ENCODE measurements around the gene PACS1.
A peak's percentile ranks its signal among the peaks of the same experiment; 100 is the strongest.

The PACS1 gene

GRCh38 chr11:66286699-66287098 lies 216.6 kb downstream of the PACS1 start:
- Histone ChIP-seq H3K79me1 (ENCODE audit: low read length) (peaks cover 8% of the 10 kb centered on the region), H3K4me3 (ENCODE audit: low read length) (no peak overlapping the region), H4K8ac (ENCODE audit: low read depth, low read length) (no peak overlapping the region), H3K23ac (ENCODE audit: low read length) (no peak overlapping the region), H3K4ac (ENCODE audit: low read depth, low read length) (no peak overlapping the region), H3K18ac (ENCODE audit: low read length) (no peak overlapping the region), H3K56ac (ENCODE audit: low read length) (no peak overlapping the region), H3K4me2 (ENCODE audit: low read length) (no peak overlapping the region), H3K79me2 (ENCODE audit: control insufficient read depth, insufficient read depth, low read length) (peaks cover 6% of the 10 kb centered on the region), H2AK5ac (ENCODE audit: low read length) (no peak overlapping the region), H2BK120ac (ENCODE audit: low read depth, low read length) (no peak overlapping the region), H3K27ac (ENCODE audit: low read depth, low read length) (no peak overlapping the region), H3K9ac (ENCODE audit: low read length) (no peak overlapping the region), H2BK15ac (replicated peaks; ENCODE audit: low read depth) (no peak overlapping the region), H3K27me3 (ENCODE audit: insufficient read depth, low read length, poor library complexity) (peaks cover 7% of the 10 kb centered on the region), H4K5ac (ENCODE audit: low read length) (no peak overlapping the region), H3K36me3 (ENCODE audit: control insufficient read depth, insufficient read depth, low read length) (no peaks in the 10 kb centered on the region), H3K4me1 (ENCODE audit: control insufficient read depth, low read depth, low read length) (peaks cover 2% of the 10 kb centered on the region), H2BK5ac (ENCODE audit: low read length) (no peak overlapping the region)
- no CpG with 5 or more reads among the region's 5 CpGs for WGBS (ENCODE audit: extremely low coverage, insufficient coverage, low lambda C conversion rate)
- DNase-seq: no peak

DNA sequence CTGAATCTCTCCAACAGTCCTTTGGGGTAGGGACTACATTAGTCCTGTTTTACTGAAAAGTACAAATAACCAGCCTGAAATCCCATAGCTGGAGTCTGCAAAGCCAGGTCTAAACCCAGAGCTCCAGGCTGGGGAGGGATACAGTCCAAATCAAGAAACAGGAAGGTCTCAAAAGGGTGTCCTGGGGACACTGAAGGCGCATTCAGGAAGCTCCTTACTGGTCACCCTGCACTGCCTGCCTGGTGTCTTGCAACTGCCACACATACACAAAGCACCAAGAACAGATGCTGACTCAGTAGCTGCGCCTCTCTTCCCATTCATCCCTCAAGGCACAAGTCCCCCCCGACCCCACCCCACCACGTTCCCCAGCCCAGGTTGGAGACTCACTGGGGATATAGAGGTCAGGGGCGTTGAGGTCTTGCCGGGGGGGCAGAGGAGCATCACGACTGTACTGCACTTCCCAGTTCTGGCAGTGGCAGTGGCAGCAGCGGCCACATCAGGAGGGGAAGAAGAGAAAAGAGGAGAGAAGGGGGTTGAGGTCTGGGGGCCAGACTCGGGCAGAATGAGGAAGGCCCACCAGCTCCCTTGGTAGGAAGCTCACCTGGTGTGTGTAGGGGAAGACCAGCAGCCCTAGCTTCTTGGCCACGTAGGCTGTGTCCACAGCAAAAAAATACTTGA lies 217.3 kb downstream of the PACS1 start:
- WGBS (ENCODE audit: extremely low coverage, insufficient coverage, low lambda C conversion rate): no CpG with 5 or more reads among the region's 10 CpGs

GRCh38 chr11:66287889-66288670 lies 218.0 kb downstream of the PACS1 start:
- WGBS (ENCODE audit: extremely low coverage, insufficient coverage, low lambda C conversion rate): no CpG with 5 or more reads among the region's 20 CpGs
- H3K23ac ChIP-seq (ENCODE audit: low read length): no peak overlapping the region

More for the DNA sequence above, 217.3 kb downstream of the PACS1 start:
- no peak for DNase-seq
- no peak overlapping the region for H2BK15ac ChIP-seq (replicated peaks; ENCODE audit: low read depth)
- H3K4ac ChIP-seq (ENCODE audit: low read depth, low read length): no peak overlapping the region
- no peak overlapping the region for H3K9ac ChIP-seq (ENCODE audit: low read length)
- H4K5ac ChIP-seq (ENCODE audit: low read length): no peak overlapping the region
- no peak overlapping the region for H2BK5ac ChIP-seq (ENCODE audit: low read length)
- no peak overlapping the region for H3K23ac ChIP-seq (ENCODE audit: low read length)
- H4K8ac ChIP-seq (ENCODE audit: low read depth, low read length): no peak overlapping the region
- H3K4me1 ChIP-seq (ENCODE audit: control insufficient read depth, low read depth, low read length): peaks cover 2% of the 10 kb centered on the region
- H3K79me2 ChIP-seq (ENCODE audit: control insufficient read depth, insufficient read depth, low read length): peaks cover 6% of the 10 kb centered on the region
- H2AK5ac ChIP-seq (ENCODE audit: low read length): no peak overlapping the region
- no peak overlapping the region for H3K4me2 ChIP-seq (ENCODE audit: low read length)
- H3K18ac ChIP-seq (ENCODE audit: low read length): no peak overlapping the region
- H3K56ac ChIP-seq (ENCODE audit: low read length): no peak overlapping the region
- no peak overlapping the region for H2BK120ac ChIP-seq (ENCODE audit: low read depth, low read length)
- H3K4me3 ChIP-seq (ENCODE audit: low read length): no peak overlapping the region
- peaks cover 8% of the 10 kb centered on the region for H3K79me1 ChIP-seq (ENCODE audit: low read length)
- H3K27me3 ChIP-seq (ENCODE audit: insufficient read depth, low read length, poor library complexity): peaks cover 14% of the 10 kb centered on the region
- no peaks in the 10 kb centered on the region for H3K36me3 ChIP-seq (ENCODE audit: control insufficient read depth, insufficient read depth, low read length)
- no peak overlapping the region for H3K27ac ChIP-seq (ENCODE audit: low read depth, low read length)

GRCh38 chr11:66288671-66289547 lies 218.8 kb downstream of the PACS1 start, which contains the start of gene YIF1A:
TSS of gene YIF1A (minus strand) at chr11:66289143. CDS start at chr11:66288985, 158 bp downstream.
- H2AK5ac ChIP-seq (ENCODE audit: low read length): peak within 1 kb of the TSS; percentile 82
- H2BK5ac ChIP-seq (ENCODE audit: low read length): peak within 1 kb of the TSS; percentile 43
- H2BK120ac ChIP-seq (ENCODE audit: low read depth, low read length): no peak within 1 kb of the TSS
- peak within 1 kb of the TSS; percentile 94 for H3K9ac ChIP-seq (ENCODE audit: low read length)
- no peak within 1 kb of the TSS for H4K8ac ChIP-seq (ENCODE audit: low read depth, low read length)
- H3K4me3 ChIP-seq (ENCODE audit: low read length): peak within 1 kb of the TSS; percentile 89
- peaks cover 8% of the 10 kb centered on the region for H3K79me1 ChIP-seq (ENCODE audit: low read length)
- peaks cover 15% of the 10 kb centered on the region for H3K27me3 ChIP-seq (ENCODE audit: insufficient read depth, low read length, poor library complexity)
- peak within 1 kb of the TSS; percentile 86 for H3K18ac ChIP-seq (ENCODE audit: low read length)
- DNase-seq: peak; percentile 100
- H3K4ac ChIP-seq (ENCODE audit: low read depth, low read length): peak within 1 kb of the TSS; percentile 70
- no peak within 1 kb of the TSS for H2BK15ac ChIP-seq (replicated peaks; ENCODE audit: low read depth)
- H3K79me2 ChIP-seq (ENCODE audit: control insufficient read depth, insufficient read depth, low read length): peaks cover 6% of the 10 kb centered on the region
- peak within 1 kb of the TSS; percentile 98 for H3K4me2 ChIP-seq (ENCODE audit: low read length)
- no CpG with 5 or more reads among the region's 87 CpGs for WGBS (ENCODE audit: extremely low coverage, insufficient coverage, low lambda C conversion rate)
- H3K36me3 ChIP-seq (ENCODE audit: control insufficient read depth, insufficient read depth, low read length): no peaks in the 10 kb centered on the region
- H3K56ac ChIP-seq (ENCODE audit: low read length): peak within 1 kb of the TSS; percentile 95
- peak within 1 kb of the TSS; percentile 81 for H3K27ac ChIP-seq (ENCODE audit: low read depth, low read length)
- H3K23ac ChIP-seq (ENCODE audit: low read length): no peak within 1 kb of the TSS
- H3K4me1 ChIP-seq (ENCODE audit: control insufficient read depth, low read depth, low read length): peaks cover 2% of the 10 kb centered on the region
- no peak within 1 kb of the TSS for H4K5ac ChIP-seq (ENCODE audit: low read length)

More at GRCh38 chr11:66287889-66288670, 218.0 kb downstream of the PACS1 start:
- Histone ChIP-seq H3K18ac (ENCODE audit: low read length) (no peak overlapping the region), H2BK120ac (ENCODE audit: low read depth, low read length) (no peak overlapping the region), H3K4me3 (ENCODE audit: low read length) (peak overlapping the region; percentile 89), H4K5ac (ENCODE audit: low read length) (no peak overlapping the region), H3K4ac (ENCODE audit: low read depth, low read length) (peak overlapping the region; percentile 70), H2BK15ac (replicated peaks; ENCODE audit: low read depth) (no peak overlapping the region), H3K79me2 (ENCODE audit: control insufficient read depth, insufficient read depth, low read length) (peaks cover 6% of the 10 kb centered on the region), H3K9ac (ENCODE audit: low read length) (peak overlapping the region; percentile 94), H3K56ac (ENCODE audit: low read length) (peak overlapping the region; percentile 95), H3K36me3 (ENCODE audit: control insufficient read depth, insufficient read depth, low read length) (no peaks in the 10 kb centered on the region), H3K27ac (ENCODE audit: low read depth, low read length) (no peak overlapping the region), H2BK5ac (ENCODE audit: low read length) (no peak overlapping the region), H3K4me2 (ENCODE audit: low read length) (peak overlapping the region; percentile 98), H3K4me1 (ENCODE audit: control insufficient read depth, low read depth, low read length) (peaks cover 2% of the 10 kb centered on the region), H2AK5ac (ENCODE audit: low read length) (peak overlapping the region; percentile 82), H3K79me1 (ENCODE audit: low read length) (peaks cover 8% of the 10 kb centered on the region), H4K8ac (ENCODE audit: low read depth, low read length) (no peak overlapping the region), H3K27me3 (ENCODE audit: insufficient read depth, low read length, poor library complexity) (peaks cover 15% of the 10 kb centered on the region)
- no peak for DNase-seq

DNA sequence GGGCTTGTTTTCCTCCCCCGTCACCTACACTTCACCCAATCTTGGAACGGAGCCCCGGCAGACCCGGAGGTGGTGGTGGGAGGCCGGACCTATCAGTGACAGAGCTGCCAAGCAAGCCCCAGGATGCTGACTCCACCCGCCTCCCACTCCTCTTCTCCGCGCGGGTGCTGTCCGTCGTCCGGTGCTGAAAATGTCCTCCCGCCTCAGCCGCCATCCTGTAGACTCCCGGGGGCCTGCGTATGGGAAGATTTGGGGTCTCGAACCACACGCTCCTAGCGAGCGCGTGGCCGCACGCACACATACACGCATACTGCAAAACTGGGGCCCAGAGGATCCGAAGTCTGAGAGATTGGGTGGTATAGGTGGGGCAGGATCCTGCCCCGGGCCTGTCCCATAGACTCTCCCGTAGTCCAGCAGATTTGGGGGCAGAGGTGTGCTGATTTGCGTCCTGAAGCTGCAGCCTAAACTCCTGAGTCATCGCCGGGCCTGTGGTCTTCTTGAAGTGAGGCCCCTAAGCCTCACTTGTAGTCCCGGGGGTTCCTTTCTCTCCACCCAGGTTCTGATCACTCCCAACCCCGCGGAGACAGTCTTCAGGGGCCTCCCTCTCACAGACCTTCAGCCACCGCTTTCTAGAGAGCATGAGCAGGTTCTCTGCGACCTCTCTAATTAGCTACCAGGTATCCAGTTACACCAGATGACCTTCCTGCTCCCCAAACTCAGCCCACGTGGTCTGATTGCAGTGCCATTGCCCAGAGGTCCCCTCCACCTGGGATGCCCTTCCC lies 219.7 kb downstream of the PACS1 start:
- Histone ChIP-seq H3K4ac (ENCODE audit: low read depth, low read length) (no peak overlapping the region), H2BK5ac (ENCODE audit: low read length) (no peak overlapping the region), H3K56ac (ENCODE audit: low read length) (peak overlapping the region; percentile 88), H3K9ac (ENCODE audit: low read length) (peak overlapping the region; percentile 73), H3K79me1 (ENCODE audit: low read length) (peaks cover 8% of the 10 kb centered on the region), H2BK15ac (replicated peaks; ENCODE audit: low read depth) (no peak overlapping the region), H4K5ac (ENCODE audit: low read length) (no peak overlapping the region), H2BK120ac (ENCODE audit: low read depth, low read length) (no peak overlapping the region), H3K23ac (ENCODE audit: low read length) (no peak overlapping the region), H3K79me2 (ENCODE audit: control insufficient read depth, insufficient read depth, low read length) (peaks cover 6% of the 10 kb centered on the region), H4K8ac (ENCODE audit: low read depth, low read length) (no peak overlapping the region), H3K4me1 (ENCODE audit: control insufficient read depth, low read depth, low read length) (peaks cover 2% of the 10 kb centered on the region), H3K18ac (ENCODE audit: low read length) (no peak overlapping the region), H3K4me2 (ENCODE audit: low read length) (peak overlapping the region; percentile 71), H3K4me3 (ENCODE audit: low read length) (peak overlapping the region; percentile 51), H2AK5ac (ENCODE audit: low read length) (no peak overlapping the region), H3K27me3 (ENCODE audit: insufficient read depth, low read length, poor library complexity) (peaks cover 15% of the 10 kb centered on the region), H3K27ac (ENCODE audit: low read depth, low read length) (peak overlapping the region; percentile 81), H3K36me3 (ENCODE audit: control insufficient read depth, insufficient read depth, low read length) (no peaks in the 10 kb centered on the region)
- no CpG with 5 or more reads among the region's 36 CpGs for WGBS (ENCODE audit: extremely low coverage, insufficient coverage, low lambda C conversion rate)
- DNase-seq: peak; percentile 94

Data from mesendoderm (in vitro differentiated cells).